SK-N-MC (cell line): ENCODE data around the gene SHANK1.

ENCODE experiments used
- DNase-seq: peaks from one replicate; pipeline ENCODE4 v3.0.0-alpha.2; 2011; ENCODE audit warnings: low read depth, low spot score
- H3K27ac ChIP-seq: fragments of 200-600 bp; sonication (generic); 2 replicates; pipeline ENCODE4 v1.5.1; 2016; ENCODE audit warnings: mixed run types
- H3K36me3 ChIP-seq: fragments of 200-600 bp; sonication (generic); 2 replicates; pipeline ENCODE4 v1.6.1; 2017; ENCODE audit warnings: antibody characterized with exemption, low read length, mixed read lengths; ENCODE audit not compliant: insufficient read depth
- H3K4me3 ChIP-seq: fragments of 200-600 bp; sonication (generic); 2 replicates; pipeline ENCODE4 v1.5.1; 2016
- H3K9ac ChIP-seq: fragments of 200-600 bp; sonication (generic); 2 replicates; pipeline ENCODE4 v1.8.0; 2017; ENCODE audit warnings: mixed run types, mixed read lengths; ENCODE audit not compliant: insufficient read length
- H3K9me3 ChIP-seq: fragments of 200-600 bp; sonication (generic); 2 replicates; pipeline ENCODE4 v1.6.1; 2017; ENCODE audit warnings: low read depth, mild to moderate bottlenecking, antibody characterized with exemption, low read length, moderate library complexity, mixed read lengths
- EZH2 ChIP-seq: fragments of 200-600 bp; sonication (generic); IDR thresholded peaks from one replicate; pipeline ENCODE4 v1.6.1; 2017; ENCODE audit warnings: antibody characterized with exemption
- FOXP2 ChIP-seq: optimal IDR thresholded peaks from 2 replicates; pipeline ENCODE3; 2011; ENCODE audit warnings: mild to moderate bottlenecking, moderate library complexity; ENCODE audit not compliant: insufficient read depth; ENCODE audit errors: extremely low read length, control extremely low read depth
- POLR2AphosphoS5 ChIP-seq: IDR thresholded peaks from 2 replicates; pipeline ENCODE4 v1.6.1; 2012; ENCODE audit warnings: mild to moderate bottlenecking, low read depth, low read length, borderline replicate concordance

The SHANK1 gene

GRCh38 chr19:50736338-50736737 is 16.7 kb upstream of the SHANK1 start:
- DNase-seq = no peak
- no peaks in the 10 kb centered on the region for H3K9me3 ChIP-seq
- peak overlapping the region; percentile 99 for H3K27ac ChIP-seq
- H3K9ac ChIP-seq = peak overlapping the region; percentile 56
- no peaks in the 10 kb centered on the region for H3K36me3 ChIP-seq
- TF ChIP-seq POLR2AphosphoS5 (no peak), FOXP2 (no peak), EZH2 (no peak)
- peak overlapping the region; percentile 63 for H3K4me3 ChIP-seq

DNA sequence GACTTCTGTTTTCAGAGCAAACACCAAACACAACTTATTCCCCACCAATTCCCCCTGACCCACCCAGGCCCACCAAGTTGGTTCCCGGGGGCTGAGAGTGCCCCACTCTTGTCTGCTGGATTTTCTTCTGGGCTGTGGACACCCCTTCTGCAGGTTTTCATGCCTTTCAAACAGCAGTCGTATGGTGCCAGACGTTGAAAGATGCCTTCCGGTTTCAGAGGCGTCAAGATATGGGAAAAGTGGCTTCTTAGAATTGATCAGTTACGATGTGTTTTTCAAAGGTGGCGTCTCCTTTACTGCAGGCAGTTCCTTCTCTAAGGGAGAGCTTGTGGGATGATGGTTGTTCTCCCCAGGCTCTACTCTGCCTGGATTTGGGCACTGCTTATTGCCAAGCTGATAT is 16.3 kb upstream of the SHANK1 start:
- TF ChIP-seq POLR2AphosphoS5 (no peak), FOXP2 (no peak), EZH2 (no peak)
- Histone ChIP-seq H3K9ac (peak overlapping the region; percentile 56), H3K27ac (peak overlapping the region; percentile 99)

GRCh38 chr19:50729894-50730293 is 10.3 kb upstream of the SHANK1 start:
- H3K27ac ChIP-seq = peak overlapping the region; percentile 83
- no peak overlapping the region for H3K9ac ChIP-seq
- TF ChIP-seq FOXP2 = no peak
- TF ChIP-seq POLR2AphosphoS5 = no peak
- TF ChIP-seq EZH2 = no peak
- no peak overlapping the region for H3K4me3 ChIP-seq
- no peaks in the 10 kb centered on the region for H3K36me3 ChIP-seq
- H3K9me3 ChIP-seq = no peaks in the 10 kb centered on the region
- DNase-seq = no peak

More for the DNA sequence above, 16.3 kb upstream of the SHANK1 start:
- no peak for DNase-seq
- H3K9me3 ChIP-seq = no peaks in the 10 kb centered on the region
- peak overlapping the region; percentile 63 for H3K4me3 ChIP-seq
- no peaks in the 10 kb centered on the region for H3K36me3 ChIP-seq

GRCh38 chr19:50728084-50728737 is 8.6 kb upstream of the SHANK1 start:
- no peak for DNase-seq
- TF ChIP-seq POLR2AphosphoS5 = no peak
- no peak for TF ChIP-seq EZH2
- H3K4me3 ChIP-seq = no peak overlapping the region
- peak overlapping the region; percentile 67; the same call in 1 of the 2 replicates for H3K27ac ChIP-seq
- no peaks in the 10 kb centered on the region for H3K9me3 ChIP-seq
- H3K36me3 ChIP-seq = no peaks in the 10 kb centered on the region
- H3K9ac ChIP-seq = no peak overlapping the region

DNA sequence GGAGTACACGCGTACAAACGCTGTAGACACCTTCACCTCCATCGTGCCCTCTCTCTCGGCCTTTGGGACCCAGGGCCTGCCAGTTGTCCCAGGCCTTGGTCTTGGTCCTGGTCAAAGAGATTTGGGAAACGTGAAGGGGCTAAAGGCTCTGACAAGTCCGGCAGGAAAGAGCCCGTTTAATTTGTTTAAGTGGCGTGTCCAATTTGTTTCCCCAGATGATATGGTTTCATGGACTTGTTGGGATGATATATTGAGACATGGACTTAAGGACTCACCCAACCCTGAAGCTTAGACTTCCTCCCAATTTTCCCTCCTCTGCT is 6.3 kb upstream of the SHANK1 start:
- peak overlapping the region; percentile 90 for H3K9ac ChIP-seq
- peak overlapping the region; percentile 79 for H3K4me3 ChIP-seq
- H3K36me3 ChIP-seq = no peaks in the 10 kb centered on the region
- no peaks in the 10 kb centered on the region for H3K9me3 ChIP-seq
- H3K27ac ChIP-seq = no peak overlapping the region
- no peak for TF ChIP-seq EZH2
- no peak for DNase-seq

- no peaks in the 10 kb centered on the region for H3K36me3 ChIP-seq
- DNase-seq = no peak
- no peaks in the 10 kb centered on the region for H3K9me3 ChIP-seq
- TF ChIP-seq POLR2AphosphoS5 (no peak), FOXP2 (peak; percentile 18)
- peak overlapping the region; percentile 79 for H3K4me3 ChIP-seq
- H3K27ac ChIP-seq = peak overlapping the region; percentile 29; the same call in 1 of the 2 replicates
- peak overlapping the region; percentile 90 for H3K9ac ChIP-seq
These were observed 5.8 kb upstream of the SHANK1 start for GRCh38 chr19:50725218-50725910.

DNA sequence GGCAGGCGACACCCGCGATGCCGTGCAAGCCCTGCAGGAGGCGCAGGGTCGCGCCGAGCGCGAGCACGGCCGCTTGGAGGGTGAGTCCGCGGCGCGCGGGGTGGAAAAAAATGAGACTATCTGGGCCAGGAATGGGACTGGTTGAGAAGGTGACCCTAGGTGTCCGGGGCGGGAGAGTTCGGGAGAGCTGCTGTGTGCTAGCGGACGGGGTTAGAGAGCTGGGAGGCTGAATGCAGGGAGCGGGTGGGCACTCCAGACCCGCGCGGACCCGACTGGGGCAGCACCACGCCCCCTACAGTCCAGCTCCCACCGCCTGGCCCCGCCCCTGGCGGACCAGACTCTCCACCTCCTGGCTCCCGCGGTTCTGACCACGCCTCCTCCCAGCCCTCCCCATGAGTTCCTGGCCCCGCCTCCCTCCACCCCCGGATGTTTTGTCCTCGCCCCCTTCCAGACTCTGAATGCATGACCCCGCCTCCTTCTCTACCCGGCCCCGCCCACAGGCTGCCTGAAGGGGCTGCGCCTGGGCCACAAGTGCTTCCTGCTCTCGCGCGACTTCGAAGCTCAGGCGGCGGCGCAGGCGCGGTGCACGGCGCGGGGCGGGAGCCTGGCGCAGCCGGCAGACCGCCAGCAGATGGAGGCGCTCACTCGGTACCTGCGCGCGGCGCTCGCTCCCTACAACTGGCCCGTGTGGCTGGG is 5.1 kb upstream of the SHANK1 start:
- no peak for TF ChIP-seq FOXP2
- TF ChIP-seq EZH2 = no peak
- TF ChIP-seq POLR2AphosphoS5 = peak; percentile 72; the same call in 1 of the 2 replicates
- Histone ChIP-seq H3K9me3 (no peaks in the 10 kb centered on the region), H3K36me3 (no peaks in the 10 kb centered on the region), H3K27ac (no peak overlapping the region), H3K4me3 (peak overlapping the region; percentile 79), H3K9ac (peak overlapping the region; percentile 90)
- peak; percentile 95 for DNase-seq

DNA sequence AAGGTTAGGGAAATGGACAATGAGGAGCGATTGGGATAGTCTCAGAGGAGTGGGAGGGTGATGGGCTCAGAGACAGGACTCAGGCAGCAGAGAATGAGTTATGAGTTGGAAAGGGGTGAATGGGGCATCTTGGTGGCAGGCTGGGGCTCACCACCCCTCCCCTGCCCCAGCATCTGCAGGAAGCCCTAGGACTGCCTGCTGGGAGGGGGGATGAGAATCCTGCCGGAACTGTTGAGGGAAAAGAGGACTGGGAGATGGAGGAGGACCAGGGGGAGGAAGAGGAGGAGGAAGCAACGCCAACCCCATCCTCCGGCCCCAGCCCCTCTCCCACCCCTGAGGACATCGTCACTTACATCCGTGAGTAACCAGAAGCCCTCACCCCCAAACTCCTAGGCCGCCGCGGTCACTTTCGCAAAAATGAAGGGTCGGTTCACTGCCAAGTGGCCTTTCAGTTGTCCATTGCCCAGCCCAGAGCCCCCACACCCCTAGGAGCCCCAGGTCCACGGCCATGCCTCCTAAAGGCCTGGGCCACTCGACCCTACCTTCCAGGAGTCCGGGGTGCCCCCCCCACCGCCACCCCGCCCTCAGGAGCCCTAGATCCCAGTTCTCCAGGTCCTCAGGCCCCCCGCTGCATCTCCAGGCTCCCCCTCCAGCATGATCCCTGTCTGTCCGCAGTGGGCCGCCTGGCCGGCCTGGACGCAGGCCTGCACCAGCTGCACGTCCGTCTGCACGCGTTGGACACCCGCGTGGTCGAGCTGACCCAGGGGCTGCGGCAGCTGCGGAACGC is 4.3 kb upstream of the SHANK1 start:
- Histone ChIP-seq H3K36me3 (no peaks in the 10 kb centered on the region), H3K9me3 (no peaks in the 10 kb centered on the region), H3K4me3 (peak overlapping the region; percentile 79), H3K27ac (peak overlapping the region; percentile 83; the same call in 1 of the 2 replicates), H3K9ac (peak overlapping the region; percentile 68)
- DNase-seq = no peak
- TF ChIP-seq EZH2 (no peak), FOXP2 (no peak), POLR2AphosphoS5 (no peak)
